ENCODE measurements around the gene NPC1.

- TF ChIP-seq, protein P1, sequence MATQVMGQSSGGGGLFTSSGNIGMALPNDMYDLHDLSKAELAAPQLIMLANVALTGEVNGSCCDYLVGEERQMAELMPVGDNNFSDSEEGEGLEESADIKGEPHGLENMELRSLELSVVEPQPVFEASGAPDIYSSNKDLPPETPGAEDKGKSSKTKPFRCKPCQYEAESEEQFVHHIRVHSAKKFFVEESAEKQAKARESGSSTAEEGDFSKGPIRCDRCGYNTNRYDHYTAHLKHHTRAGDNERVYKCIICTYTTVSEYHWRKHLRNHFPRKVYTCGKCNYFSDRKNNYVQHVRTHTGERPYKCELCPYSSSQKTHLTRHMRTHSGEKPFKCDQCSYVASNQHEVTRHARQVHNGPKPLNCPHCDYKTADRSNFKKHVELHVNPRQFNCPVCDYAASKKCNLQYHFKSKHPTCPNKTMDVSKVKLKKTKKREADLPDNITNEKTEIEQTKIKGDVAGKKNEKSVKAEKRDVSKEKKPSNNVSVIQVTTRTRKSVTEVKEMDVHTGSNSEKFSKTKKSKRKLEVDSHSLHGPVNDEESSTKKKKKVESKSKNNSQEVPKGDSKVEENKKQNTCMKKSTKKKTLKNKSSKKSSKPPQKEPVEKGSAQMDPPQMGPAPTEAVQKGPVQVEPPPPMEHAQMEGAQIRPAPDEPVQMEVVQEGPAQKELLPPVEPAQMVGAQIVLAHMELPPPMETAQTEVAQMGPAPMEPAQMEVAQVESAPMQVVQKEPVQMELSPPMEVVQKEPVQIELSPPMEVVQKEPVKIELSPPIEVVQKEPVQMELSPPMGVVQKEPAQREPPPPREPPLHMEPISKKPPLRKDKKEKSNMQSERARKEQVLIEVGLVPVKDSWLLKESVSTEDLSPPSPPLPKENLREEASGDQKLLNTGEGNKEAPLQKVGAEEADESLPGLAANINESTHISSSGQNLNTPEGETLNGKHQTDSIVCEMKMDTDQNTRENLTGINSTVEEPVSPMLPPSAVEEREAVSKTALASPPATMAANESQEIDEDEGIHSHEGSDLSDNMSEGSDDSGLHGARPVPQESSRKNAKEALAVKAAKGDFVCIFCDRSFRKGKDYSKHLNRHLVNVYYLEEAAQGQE (IDR thresholded peaks at IDR 0.05; ENCODE audit: insufficient read depth in 1 of 2, low read depth in 2 of 2, low read length in 2 of 2) = no peak
- no peak for TF ChIP-seq POLR2AphosphoS5 (IDR thresholded peaks at IDR 0.05; ENCODE audit: low read depth, low read length)
Observed at GRCh38 chr18:23551978-23552377, 34.3 kb downstream of the NPC1 start.

Data from PFSK-1 (cell line).